Activated T-cell treated with anti-CD3 and anti-CD28 coated beads, Interleukin-2, amount 50 U/mL, for 1 hour (primary cell): ENCODE data around the gene BPIFA1.

Experiments used
- DNase-seq: peaks from one replicate; pipeline ENCODE4 v3.0.0-alpha.2; 2020

Gene BPIFA1

GRCh38 chr20:33280000-33280680, 44.3 kb downstream of the BPIFA1 start:
- DNase-seq: no peak

- DNase-seq: no peak
These were observed 45.0 kb downstream of the BPIFA1 start for GRCh38 chr20:33280775-33281174.

GRCh38 chr20:33281550-33282146, 45.9 kb downstream of the BPIFA1 start:
- DNase-seq: no peak

GRCh38 chr20:33282196-33282934, 46.6 kb downstream of the BPIFA1 start:
- no peak for DNase-seq

GRCh38 chr20:33282991-33283555, 47.3 kb downstream of the BPIFA1 start, which contains the start of gene BPIFB1:
BPIFB1 (plus strand) TSS chr20:33283214; CDS start chr20:33286074, 2,860 bp downstream.
- DNase-seq: no peak

- no peak for DNase-seq
These were observed 48.5 kb downstream of the BPIFA1 start for GRCh38 chr20:33284284-33284683.

- no peak for DNase-seq
These were observed 49.1 kb downstream of the BPIFA1 start for GRCh38 chr20:33284937-33285336.

GRCh38 chr20:33285861-33286495, 50.2 kb downstream of the BPIFA1 start:
- no peak for DNase-seq

- no peak for DNase-seq
These were observed 52.1 kb downstream of the BPIFA1 start for GRCh38 chr20:33287884-33288283.

- no peak for DNase-seq
These were observed 55.1 kb downstream of the BPIFA1 start for GRCh38 chr20:33290852-33291251.

- no peak for DNase-seq
These were observed 55.6 kb downstream of the BPIFA1 start for GRCh38 chr20:33291416-33291815.

- peak; percentile 75 for DNase-seq
These were observed 56.1 kb downstream of the BPIFA1 start for GRCh38 chr20:33291830-33292355.
